ENCODE measurements around the gene INPP4A. TPM values are rescaled to one million over a fixed set of nuclear protein-coding genes. Genes with fewer than 3 reads are reported as not detected.

INPP4A gene
- total RNA-seq, 1 experiment from 2014 or later = 23.4 TPM

- H3K27ac ChIP-seq (ENCODE audit: low read length) = no peak overlapping the region
- no peaks in the 10 kb centered on the region for H3K36me3 ChIP-seq (ENCODE audit: low read depth, low read length)
- peaks cover 9% of the 10 kb centered on the region; the same call in 1 of the 2 replicates for H3K79me2 ChIP-seq (ENCODE audit: low read length)
- H3K9me3 ChIP-seq (ENCODE audit: low read length) = no peaks in the 10 kb centered on the region
- ChIA-PET POLR2A (ENCODE audit: unreplicated experiment) (no interaction called here), CTCF (no interaction called here)
- no peak overlapping the region for H3K4me2 ChIP-seq (ENCODE audit: low read length)
- DNase-seq (peak; percentile 61), ATAC-seq (peak; percentile 35; the same call in 1 of the 2 replicates)
- no peak overlapping the region for H2AFZ ChIP-seq (ENCODE audit: low read length)
- intact Hi-C loops (cut with micrococcal nuclease) = no loop called here
- no peak overlapping the region for H3K4me3 ChIP-seq (ENCODE audit: low read length)
- H3K27me3 ChIP-seq (ENCODE audit: low read length) = no peaks in the 10 kb centered on the region
- no peak overlapping the region for H3K9ac ChIP-seq (ENCODE audit: low read length)
- H3F3A ChIP-seq (ENCODE audit: low read length, unreplicated experiment) = no peaks in the 10 kb centered on the region
- H4K20me1 ChIP-seq (ENCODE audit: low read length) = no peaks in the 10 kb centered on the region
- H3K4me1 ChIP-seq (ENCODE audit: insufficient read depth, low read length) = peaks cover 10% of the 10 kb centered on the region
- H3K9me2 ChIP-seq (replicated peaks; ENCODE audit: low read length) = no peaks in the 10 kb centered on the region
- BruUV-seq (replicated peaks) = no TSS peak
- TF ChIP-seq CTCF (conservative IDR thresholded peaks at IDR 0.05; ENCODE audit: low read depth, low read length) = no peak
- no peak for TF ChIP-seq EZH2phosphoT487 (IDR thresholded peaks at IDR 0.05; ENCODE audit: borderline replicate concordance, low read length)
- no peak for TF ChIP-seq EZH2 (IDR thresholded peaks at IDR 0.05; ENCODE audit: low read length, unreplicated experiment)
Observed at GRCh38 chr2:98502556-98503335, 58.1 kb downstream of the INPP4A start.

- no TSS peak for BruUV-seq (replicated peaks)
- H3K36me3 ChIP-seq (ENCODE audit: low read depth, low read length) = no peaks in the 10 kb centered on the region
- intact Hi-C loops (cut with micrococcal nuclease) = no loop called here
- DNase-seq (no peak), ATAC-seq (no peak)
- ChIA-PET CTCF (no interaction called here), POLR2A (ENCODE audit: unreplicated experiment) (no interaction called here)
- H3K27ac ChIP-seq (ENCODE audit: low read length) = no peak overlapping the region
- H3K27me3 ChIP-seq (ENCODE audit: low read length) = no peaks in the 10 kb centered on the region
- H3K9ac ChIP-seq (ENCODE audit: low read length) = no peak overlapping the region
- H3K9me2 ChIP-seq (replicated peaks; ENCODE audit: low read length) = no peaks in the 10 kb centered on the region
- H2AFZ ChIP-seq (ENCODE audit: low read length) = no peak overlapping the region
- H3F3A ChIP-seq (ENCODE audit: low read length, unreplicated experiment) = no peaks in the 10 kb centered on the region
- peaks cover 9% of the 10 kb centered on the region; the same call in 1 of the 2 replicates for H3K79me2 ChIP-seq (ENCODE audit: low read length)
- TF ChIP-seq EZH2phosphoT487 (IDR thresholded peaks at IDR 0.05; ENCODE audit: borderline replicate concordance, low read length) (no peak), CTCF (conservative IDR thresholded peaks at IDR 0.05; ENCODE audit: low read depth, low read length) (no peak), EZH2 (IDR thresholded peaks at IDR 0.05; ENCODE audit: low read length, unreplicated experiment) (no peak)
- peaks cover 10% of the 10 kb centered on the region for H3K4me1 ChIP-seq (ENCODE audit: insufficient read depth, low read length)
- no peak overlapping the region for H3K4me2 ChIP-seq (ENCODE audit: low read length)
- no peak overlapping the region for H3K4me3 ChIP-seq (ENCODE audit: low read length)
- no peaks in the 10 kb centered on the region for H3K9me3 ChIP-seq (ENCODE audit: low read length)
- H4K20me1 ChIP-seq (ENCODE audit: low read length) = no peaks in the 10 kb centered on the region
Observed at GRCh38 chr2:98503481-98504105, 58.9 kb downstream of the INPP4A start.

All from PC-3 (cell line).